ENCODE measurements around the gene KMT5B. TPM values are rescaled to one million over a fixed set of nuclear protein-coding genes. Genes with fewer than 3 reads are reported as not detected.

KMT5B gene
- total and polyA plus RNA-seq, 2 of the 13 experiments (the other 11 are each of a cell fraction or from before 2014, with no cell fraction given) = 17.6 to 23.7 TPM

- no peak for TF ChIP-seq TFDP2 (CRISPR knock-in tag; IDR thresholded peaks at IDR 0.05)
- no peak for TF ChIP-seq ZNF496 (CRISPR knock-in tag; IDR thresholded peaks at IDR 0.05; ENCODE audit: insufficient replicate concordance)
- TF ChIP-seq E2F5 (CRISPR knock-in tag; conservative IDR thresholded peaks at IDR 0.05) = no peak
- TF ChIP-seq MEIS1 (CRISPR knock-in tag; IDR thresholded peaks at IDR 0.05; ENCODE audit: borderline replicate concordance) = no peak; the same call in 1 of the 2 replicates
- TF ChIP-seq HOXA9 (CRISPR knock-in tag; IDR thresholded peaks at IDR 0.05; ENCODE audit: borderline replicate concordance) = no peak
- no peak for TF ChIP-seq ZNF770 (CRISPR knock-in tag; IDR thresholded peaks at IDR 0.05)
- no peak for TF ChIP-seq GTF2F1 (IDR thresholded peaks at IDR 0.05; ENCODE audit: low read length)
- no peak for TF ChIP-seq IRF1 (CRISPR knock-in tag; IDR thresholded peaks at IDR 0.05; ENCODE audit: low read depth)
- peak; percentile 98 for TF ChIP-seq THAP9 (CRISPR knock-in tag; IDR thresholded peaks at IDR 0.05; ENCODE audit: borderline replicate concordance)
- TF ChIP-seq ZSCAN29 (CRISPR knock-in tag; conservative IDR thresholded peaks at IDR 0.05) = no peak
- TF ChIP-seq ZNF576 (CRISPR knock-in tag; IDR thresholded peaks at IDR 0.05) = 0 out of 2 replicates have a peak, but pooled peaks have one; percentile 16
- no peak for TF ChIP-seq ZNF780A (CRISPR knock-in tag; IDR thresholded peaks at IDR 0.05)
- TF ChIP-seq ETS1 (CRISPR knock-in tag; IDR thresholded peaks at IDR 0.05) = no peak
- TF ChIP-seq POLR2G (IDR thresholded peaks at IDR 0.05; ENCODE audit: low read depth, low read length) = no peak
- TF ChIP-seq HNRNPL (IDR thresholded peaks at IDR 0.05; ENCODE audit: low read depth, low read length) = peak; percentile 100
- TF ChIP-seq PHF8 (CRISPR knock-in tag; IDR thresholded peaks at IDR 0.05) = no peak
- TF ChIP-seq ZNF292 (CRISPR knock-in tag; IDR thresholded peaks at IDR 0.05; ENCODE audit: borderline replicate concordance, low read depth) = no peak
- TF ChIP-seq E2F1 (CRISPR knock-in tag; IDR thresholded peaks at IDR 0.05) = peak; percentile 30; the same call in 1 of the 2 replicates
These were observed 67.0 kb downstream of the KMT5B start (continued) for GRCh38 chr11:68146010-68146540.

Data from HepG2 (cell line).